ENCODE data around the gene ZDHHC13. TPM values are rescaled to one million over a fixed set of nuclear protein-coding genes. Genes with fewer than 3 reads are reported as not detected.

ZDHHC13 gene
- total RNA-seq, 1 experiment from 2014 or later = 20.9 TPM

DNA sequence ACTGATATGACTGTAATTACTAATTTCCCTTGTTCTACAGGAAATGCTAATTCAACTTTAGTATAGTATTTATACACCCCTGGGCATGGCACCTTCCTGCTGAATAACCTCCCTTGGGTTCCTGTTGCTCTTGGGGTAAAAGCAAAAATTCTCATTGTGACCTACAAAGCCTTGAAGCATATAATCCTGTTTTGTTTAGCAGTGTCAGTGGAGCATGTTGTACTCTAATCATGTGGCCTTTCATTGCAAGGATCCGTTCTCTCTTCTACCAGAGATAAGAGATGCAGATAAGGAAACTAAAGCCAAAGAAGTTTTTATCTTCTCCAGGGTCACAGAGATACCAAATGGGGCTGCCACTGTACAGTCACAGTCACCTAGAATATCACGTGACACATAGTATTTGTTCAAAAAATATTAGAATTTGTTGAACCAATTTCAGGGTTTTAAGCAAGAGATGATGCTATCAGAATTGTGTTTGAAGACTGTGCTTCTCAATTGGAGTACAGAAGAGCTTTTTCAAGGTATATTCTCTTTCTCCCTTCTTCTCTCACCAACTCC is 59.7 kb downstream of the ZDHHC13 start (continued):
- no peak for TF ChIP-seq TEAD4 (CRISPR knock-in tag; IDR thresholded peaks at IDR 0.05)
- no peak for TF ChIP-seq ZNF671 (CRISPR knock-in tag; IDR thresholded peaks at IDR 0.05)
- TF ChIP-seq, protein P1, sequence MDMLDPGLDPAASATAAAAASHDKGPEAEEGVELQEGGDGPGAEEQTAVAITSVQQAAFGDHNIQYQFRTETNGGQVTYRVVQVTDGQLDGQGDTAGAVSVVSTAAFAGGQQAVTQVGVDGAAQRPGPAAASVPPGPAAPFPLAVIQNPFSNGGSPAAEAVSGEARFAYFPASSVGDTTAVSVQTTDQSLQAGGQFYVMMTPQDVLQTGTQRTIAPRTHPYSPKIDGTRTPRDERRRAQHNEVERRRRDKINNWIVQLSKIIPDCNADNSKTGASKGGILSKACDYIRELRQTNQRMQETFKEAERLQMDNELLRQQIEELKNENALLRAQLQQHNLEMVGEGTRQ (CRISPR knock-in tag; IDR thresholded peaks at IDR 0.05) = no peak
- TF ChIP-seq, protein P2, sequence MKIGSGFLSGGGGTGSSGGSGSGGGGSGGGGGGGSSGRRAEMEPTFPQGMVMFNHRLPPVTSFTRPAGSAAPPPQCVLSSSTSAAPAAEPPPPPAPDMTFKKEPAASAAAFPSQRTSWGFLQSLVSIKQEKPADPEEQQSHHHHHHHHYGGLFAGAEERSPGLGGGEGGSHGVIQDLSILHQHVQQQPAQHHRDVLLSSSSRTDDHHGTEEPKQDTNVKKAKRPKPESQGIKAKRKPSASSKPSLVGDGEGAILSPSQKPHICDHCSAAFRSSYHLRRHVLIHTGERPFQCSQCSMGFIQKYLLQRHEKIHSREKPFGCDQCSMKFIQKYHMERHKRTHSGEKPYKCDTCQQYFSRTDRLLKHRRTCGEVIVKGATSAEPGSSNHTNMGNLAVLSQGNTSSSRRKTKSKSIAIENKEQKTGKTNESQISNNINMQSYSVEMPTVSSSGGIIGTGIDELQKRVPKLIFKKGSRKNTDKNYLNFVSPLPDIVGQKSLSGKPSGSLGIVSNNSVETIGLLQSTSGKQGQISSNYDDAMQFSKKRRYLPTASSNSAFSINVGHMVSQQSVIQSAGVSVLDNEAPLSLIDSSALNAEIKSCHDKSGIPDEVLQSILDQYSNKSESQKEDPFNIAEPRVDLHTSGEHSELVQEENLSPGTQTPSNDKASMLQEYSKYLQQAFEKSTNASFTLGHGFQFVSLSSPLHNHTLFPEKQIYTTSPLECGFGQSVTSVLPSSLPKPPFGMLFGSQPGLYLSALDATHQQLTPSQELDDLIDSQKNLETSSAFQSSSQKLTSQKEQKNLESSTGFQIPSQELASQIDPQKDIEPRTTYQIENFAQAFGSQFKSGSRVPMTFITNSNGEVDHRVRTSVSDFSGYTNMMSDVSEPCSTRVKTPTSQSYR (CRISPR knock-in tag; IDR thresholded peaks at IDR 0.05) = no peak
- TF ChIP-seq KAT7 (CRISPR knock-in tag; IDR thresholded peaks at IDR 0.05; ENCODE audit: borderline replicate concordance) = no peak
- TF ChIP-seq, protein P3, sequence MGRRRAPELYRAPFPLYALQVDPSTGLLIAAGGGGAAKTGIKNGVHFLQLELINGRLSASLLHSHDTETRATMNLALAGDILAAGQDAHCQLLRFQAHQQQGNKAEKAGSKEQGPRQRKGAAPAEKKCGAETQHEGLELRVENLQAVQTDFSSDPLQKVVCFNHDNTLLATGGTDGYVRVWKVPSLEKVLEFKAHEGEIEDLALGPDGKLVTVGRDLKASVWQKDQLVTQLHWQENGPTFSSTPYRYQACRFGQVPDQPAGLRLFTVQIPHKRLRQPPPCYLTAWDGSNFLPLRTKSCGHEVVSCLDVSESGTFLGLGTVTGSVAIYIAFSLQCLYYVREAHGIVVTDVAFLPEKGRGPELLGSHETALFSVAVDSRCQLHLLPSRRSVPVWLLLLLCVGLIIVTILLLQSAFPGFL (CRISPR knock-in tag; IDR thresholded peaks at IDR 0.05; ENCODE audit: borderline replicate concordance) = no peak
- no peak for TF ChIP-seq FOXJ3 (CRISPR knock-in tag; IDR thresholded peaks at IDR 0.05; ENCODE audit: borderline replicate concordance)
- TF ChIP-seq, protein P4, sequence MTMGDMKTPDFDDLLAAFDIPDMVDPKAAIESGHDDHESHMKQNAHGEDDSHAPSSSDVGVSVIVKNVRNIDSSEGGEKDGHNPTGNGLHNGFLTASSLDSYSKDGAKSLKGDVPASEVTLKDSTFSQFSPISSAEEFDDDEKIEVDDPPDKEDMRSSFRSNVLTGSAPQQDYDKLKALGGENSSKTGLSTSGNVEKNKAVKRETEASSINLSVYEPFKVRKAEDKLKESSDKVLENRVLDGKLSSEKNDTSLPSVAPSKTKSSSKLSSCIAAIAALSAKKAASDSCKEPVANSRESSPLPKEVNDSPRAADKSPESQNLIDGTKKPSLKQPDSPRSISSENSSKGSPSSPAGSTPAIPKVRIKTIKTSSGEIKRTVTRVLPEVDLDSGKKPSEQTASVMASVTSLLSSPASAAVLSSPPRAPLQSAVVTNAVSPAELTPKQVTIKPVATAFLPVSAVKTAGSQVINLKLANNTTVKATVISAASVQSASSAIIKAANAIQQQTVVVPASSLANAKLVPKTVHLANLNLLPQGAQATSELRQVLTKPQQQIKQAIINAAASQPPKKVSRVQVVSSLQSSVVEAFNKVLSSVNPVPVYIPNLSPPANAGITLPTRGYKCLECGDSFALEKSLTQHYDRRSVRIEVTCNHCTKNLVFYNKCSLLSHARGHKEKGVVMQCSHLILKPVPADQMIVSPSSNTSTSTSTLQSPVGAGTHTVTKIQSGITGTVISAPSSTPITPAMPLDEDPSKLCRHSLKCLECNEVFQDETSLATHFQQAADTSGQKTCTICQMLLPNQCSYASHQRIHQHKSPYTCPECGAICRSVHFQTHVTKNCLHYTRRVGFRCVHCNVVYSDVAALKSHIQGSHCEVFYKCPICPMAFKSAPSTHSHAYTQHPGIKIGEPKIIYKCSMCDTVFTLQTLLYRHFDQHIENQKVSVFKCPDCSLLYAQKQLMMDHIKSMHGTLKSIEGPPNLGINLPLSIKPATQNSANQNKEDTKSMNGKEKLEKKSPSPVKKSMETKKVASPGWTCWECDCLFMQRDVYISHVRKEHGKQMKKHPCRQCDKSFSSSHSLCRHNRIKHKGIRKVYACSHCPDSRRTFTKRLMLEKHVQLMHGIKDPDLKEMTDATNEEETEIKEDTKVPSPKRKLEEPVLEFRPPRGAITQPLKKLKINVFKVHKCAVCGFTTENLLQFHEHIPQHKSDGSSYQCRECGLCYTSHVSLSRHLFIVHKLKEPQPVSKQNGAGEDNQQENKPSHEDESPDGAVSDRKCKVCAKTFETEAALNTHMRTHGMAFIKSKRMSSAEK (CRISPR knock-in tag; IDR thresholded peaks at IDR 0.05; ENCODE audit: borderline replicate concordance) = no peak
- TF ChIP-seq, protein P5, sequence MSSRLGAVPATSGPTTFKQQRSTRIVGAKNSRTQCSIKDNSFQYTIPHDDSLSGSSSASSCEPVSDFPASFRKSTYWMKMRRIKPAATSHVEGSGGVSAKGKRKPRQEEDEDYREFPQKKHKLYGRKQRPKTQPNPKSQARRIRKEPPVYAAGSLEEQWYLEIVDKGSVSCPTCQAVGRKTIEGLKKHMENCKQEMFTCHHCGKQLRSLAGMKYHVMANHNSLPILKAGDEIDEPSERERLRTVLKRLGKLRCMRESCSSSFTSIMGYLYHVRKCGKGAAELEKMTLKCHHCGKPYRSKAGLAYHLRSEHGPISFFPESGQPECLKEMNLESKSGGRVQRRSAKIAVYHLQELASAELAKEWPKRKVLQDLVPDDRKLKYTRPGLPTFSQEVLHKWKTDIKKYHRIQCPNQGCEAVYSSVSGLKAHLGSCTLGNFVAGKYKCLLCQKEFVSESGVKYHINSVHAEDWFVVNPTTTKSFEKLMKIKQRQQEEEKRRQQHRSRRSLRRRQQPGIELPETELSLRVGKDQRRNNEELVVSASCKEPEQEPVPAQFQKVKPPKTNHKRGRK (CRISPR knock-in tag; IDR thresholded peaks at IDR 0.05; ENCODE audit: borderline replicate concordance) = no peak
- TF ChIP-seq, protein P6, sequence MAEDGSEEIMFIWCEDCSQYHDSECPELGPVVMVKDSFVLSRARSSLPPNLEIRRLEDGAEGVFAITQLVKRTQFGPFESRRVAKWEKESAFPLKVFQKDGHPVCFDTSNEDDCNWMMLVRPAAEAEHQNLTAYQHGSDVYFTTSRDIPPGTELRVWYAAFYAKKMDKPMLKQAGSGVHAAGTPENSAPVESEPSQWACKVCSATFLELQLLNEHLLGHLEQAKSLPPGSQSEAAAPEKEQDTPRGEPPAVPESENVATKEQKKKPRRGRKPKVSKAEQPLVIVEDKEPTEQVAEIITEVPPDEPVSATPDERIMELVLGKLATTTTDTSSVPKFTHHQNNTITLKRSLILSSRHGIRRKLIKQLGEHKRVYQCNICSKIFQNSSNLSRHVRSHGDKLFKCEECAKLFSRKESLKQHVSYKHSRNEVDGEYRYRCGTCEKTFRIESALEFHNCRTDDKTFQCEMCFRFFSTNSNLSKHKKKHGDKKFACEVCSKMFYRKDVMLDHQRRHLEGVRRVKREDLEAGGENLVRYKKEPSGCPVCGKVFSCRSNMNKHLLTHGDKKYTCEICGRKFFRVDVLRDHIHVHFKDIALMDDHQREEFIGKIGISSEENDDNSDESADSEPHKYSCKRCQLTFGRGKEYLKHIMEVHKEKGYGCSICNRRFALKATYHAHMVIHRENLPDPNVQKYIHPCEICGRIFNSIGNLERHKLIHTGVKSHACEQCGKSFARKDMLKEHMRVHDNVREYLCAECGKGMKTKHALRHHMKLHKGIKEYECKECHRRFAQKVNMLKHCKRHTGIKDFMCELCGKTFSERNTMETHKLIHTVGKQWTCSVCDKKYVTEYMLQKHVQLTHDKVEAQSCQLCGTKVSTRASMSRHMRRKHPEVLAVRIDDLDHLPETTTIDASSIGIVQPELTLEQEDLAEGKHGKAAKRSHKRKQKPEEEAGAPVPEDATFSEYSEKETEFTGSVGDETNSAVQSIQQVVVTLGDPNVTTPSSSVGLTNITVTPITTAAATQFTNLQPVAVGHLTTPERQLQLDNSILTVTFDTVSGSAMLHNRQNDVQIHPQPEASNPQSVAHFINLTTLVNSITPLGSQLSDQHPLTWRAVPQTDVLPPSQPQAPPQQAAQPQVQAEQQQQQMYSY (CRISPR knock-in tag; IDR thresholded peaks at IDR 0.05) = no peak

Data from WTC11 (cell line).